ENCODE measurements around the gene LRFN4. TPM values are rescaled to one million over a fixed set of nuclear protein-coding genes. Genes with fewer than 3 reads are reported as not detected.

LRFN4 gene
- total RNA-seq, 1 experiment from 2014 or later, result 70.3 TPM

GRCh38 chr11:66856496-66857233, at the start of gene LRFN4 (continued):
- TF ChIP-seq, protein P1, sequence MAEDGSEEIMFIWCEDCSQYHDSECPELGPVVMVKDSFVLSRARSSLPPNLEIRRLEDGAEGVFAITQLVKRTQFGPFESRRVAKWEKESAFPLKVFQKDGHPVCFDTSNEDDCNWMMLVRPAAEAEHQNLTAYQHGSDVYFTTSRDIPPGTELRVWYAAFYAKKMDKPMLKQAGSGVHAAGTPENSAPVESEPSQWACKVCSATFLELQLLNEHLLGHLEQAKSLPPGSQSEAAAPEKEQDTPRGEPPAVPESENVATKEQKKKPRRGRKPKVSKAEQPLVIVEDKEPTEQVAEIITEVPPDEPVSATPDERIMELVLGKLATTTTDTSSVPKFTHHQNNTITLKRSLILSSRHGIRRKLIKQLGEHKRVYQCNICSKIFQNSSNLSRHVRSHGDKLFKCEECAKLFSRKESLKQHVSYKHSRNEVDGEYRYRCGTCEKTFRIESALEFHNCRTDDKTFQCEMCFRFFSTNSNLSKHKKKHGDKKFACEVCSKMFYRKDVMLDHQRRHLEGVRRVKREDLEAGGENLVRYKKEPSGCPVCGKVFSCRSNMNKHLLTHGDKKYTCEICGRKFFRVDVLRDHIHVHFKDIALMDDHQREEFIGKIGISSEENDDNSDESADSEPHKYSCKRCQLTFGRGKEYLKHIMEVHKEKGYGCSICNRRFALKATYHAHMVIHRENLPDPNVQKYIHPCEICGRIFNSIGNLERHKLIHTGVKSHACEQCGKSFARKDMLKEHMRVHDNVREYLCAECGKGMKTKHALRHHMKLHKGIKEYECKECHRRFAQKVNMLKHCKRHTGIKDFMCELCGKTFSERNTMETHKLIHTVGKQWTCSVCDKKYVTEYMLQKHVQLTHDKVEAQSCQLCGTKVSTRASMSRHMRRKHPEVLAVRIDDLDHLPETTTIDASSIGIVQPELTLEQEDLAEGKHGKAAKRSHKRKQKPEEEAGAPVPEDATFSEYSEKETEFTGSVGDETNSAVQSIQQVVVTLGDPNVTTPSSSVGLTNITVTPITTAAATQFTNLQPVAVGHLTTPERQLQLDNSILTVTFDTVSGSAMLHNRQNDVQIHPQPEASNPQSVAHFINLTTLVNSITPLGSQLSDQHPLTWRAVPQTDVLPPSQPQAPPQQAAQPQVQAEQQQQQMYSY (CRISPR knock-in tag; IDR thresholded peaks at IDR 0.05), result no peak
- TF ChIP-seq GTF2I (CRISPR knock-in tag; conservative IDR thresholded peaks at IDR 0.05) (no peak), NR1H2 (CRISPR knock-in tag; IDR thresholded peaks at IDR 0.05) (no peak), OVOL2 (CRISPR knock-in tag; IDR thresholded peaks at IDR 0.05; ENCODE audit: borderline replicate concordance) (no peak), FOXK1 (CRISPR knock-in tag; IDR thresholded peaks at IDR 0.05) (no peak), TCF7 (CRISPR knock-in tag; IDR thresholded peaks at IDR 0.05; ENCODE audit: low read depth) (no peak), SMAD3 (CRISPR knock-in tag; IDR thresholded peaks at IDR 0.05; ENCODE audit: borderline replicate concordance) (no peak), ZNF425 (CRISPR knock-in tag; conservative IDR thresholded peaks at IDR 0.05) (no peak)
- TF ChIP-seq, protein P2, sequence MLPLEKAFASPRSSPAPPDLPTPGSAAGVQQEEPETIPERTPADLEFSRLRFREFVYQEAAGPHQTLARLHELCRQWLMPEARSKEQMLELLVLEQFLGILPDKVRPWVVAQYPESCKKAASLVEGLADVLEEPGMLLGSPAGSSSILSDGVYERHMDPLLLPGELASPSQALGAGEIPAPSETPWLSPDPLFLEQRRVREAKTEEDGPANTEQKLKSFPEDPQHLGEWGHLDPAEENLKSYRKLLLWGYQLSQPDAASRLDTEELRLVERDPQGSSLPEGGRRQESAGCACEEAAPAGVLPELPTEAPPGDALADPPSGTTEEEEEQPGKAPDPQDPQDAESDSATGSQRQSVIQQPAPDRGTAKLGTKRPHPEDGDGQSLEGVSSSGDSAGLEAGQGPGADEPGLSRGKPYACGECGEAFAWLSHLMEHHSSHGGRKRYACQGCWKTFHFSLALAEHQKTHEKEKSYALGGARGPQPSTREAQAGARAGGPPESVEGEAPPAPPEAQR (CRISPR knock-in tag; IDR thresholded peaks at IDR 0.05), result no peak

DNA sequence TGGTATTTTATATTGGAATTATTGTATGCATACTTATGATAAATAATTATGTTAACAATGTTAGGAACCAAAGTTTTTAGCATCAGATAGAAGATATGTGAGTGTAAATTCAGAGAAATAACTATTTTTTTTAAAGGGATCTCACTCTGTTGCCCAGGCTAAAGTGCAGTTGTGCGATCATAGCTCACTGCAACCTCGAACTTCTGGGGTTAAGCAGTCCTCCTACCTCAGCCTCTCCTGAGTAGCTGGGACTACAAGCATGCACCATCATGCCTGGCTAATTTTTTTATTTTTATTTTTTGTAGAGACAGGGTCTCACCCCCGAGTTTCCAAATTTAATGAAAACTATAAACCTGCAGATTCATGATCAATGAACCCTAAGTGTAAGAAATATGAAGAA, 47.3 kb upstream of the LRFN4 start:
- Mint-ChIP-seq H3K9me3 (peaks cover 10% of the 10 kb centered on the region), H3K27ac (no peak overlapping the region), H3K4me3 (no peak overlapping the region), H3K27me3 (ENCODE audit: low read depth) (no peaks in the 10 kb centered on the region), H3K4me1 (peaks cover 29% of the 10 kb centered on the region), H3K36me3 (peaks cover 13% of the 10 kb centered on the region)
- DNase-seq (ENCODE audit: low spot score), result no peak
- ChIA-PET CTCF (interaction anchor here (0.5 kb wide), 1 partner anchor 733 kb away, joined by 3 read pairs; no protein-coding TSS in a partner anchor), POLR2A (no interaction called here)
- TF ChIP-seq USF1 (CRISPR knock-in tag; IDR thresholded peaks at IDR 0.05) (no peak), ZNF121 (CRISPR knock-in tag; IDR thresholded peaks at IDR 0.05) (peak; percentile 67; the same call in 1 of the 2 replicates)
- no peak for ATAC-seq

DNA sequence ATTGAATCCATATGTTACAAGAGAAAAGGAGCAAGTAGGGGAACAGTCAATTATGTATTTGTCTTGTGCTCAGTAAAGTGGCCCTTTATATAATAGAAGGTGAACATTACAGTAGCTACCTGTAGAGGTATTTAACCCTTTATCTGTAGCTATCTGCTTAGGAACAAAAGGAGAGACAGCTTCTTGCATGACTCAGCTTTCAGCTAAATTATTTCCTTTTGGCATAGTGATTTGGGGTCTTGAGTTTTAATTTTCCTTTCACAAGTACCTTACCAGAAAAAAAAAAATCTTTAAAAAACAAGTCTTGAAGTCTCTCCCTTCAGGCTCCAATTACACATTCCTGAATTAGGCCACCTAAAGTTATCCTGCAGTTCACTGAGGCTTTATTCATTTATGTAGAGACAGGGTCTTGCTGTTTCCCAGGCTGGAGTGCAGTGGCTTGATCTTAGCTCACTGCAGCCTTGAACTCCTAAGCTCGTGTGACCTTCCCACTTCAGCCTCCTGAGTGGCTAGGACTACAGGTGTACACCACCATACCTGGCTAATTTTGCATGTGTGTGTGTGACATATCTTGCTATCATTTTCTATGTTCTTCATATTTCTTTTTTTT, 46.2 kb upstream of the LRFN4 start:
- no peaks in the 10 kb centered on the region for H3K27me3 Mint-ChIP-seq (ENCODE audit: low read depth)
- H3K4me1 Mint-ChIP-seq, result peaks cover 29% of the 10 kb centered on the region
- H3K4me3 Mint-ChIP-seq, result no peak overlapping the region
- peak; percentile 73 for ATAC-seq
- H3K27ac Mint-ChIP-seq, result peak overlapping the region; percentile 55
- TF ChIP-seq NR2C2 (CRISPR knock-in tag; IDR thresholded peaks at IDR 0.05), result no peak
- TF ChIP-seq, protein P3, sequence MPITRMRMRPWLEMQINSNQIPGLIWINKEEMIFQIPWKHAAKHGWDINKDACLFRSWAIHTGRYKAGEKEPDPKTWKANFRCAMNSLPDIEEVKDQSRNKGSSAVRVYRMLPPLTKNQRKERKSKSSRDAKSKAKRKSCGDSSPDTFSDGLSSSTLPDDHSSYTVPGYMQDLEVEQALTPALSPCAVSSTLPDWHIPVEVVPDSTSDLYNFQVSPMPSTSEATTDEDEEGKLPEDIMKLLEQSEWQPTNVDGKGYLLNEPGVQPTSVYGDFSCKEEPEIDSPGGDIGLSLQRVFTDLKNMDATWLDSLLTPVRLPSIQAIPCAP (CRISPR knock-in tag; IDR thresholded peaks at IDR 0.05), result no peak
- no peak for TF ChIP-seq MAX (CRISPR knock-in tag; IDR thresholded peaks at IDR 0.05)
- ChIA-PET CTCF (interaction anchor here (0.7 to 1.6 kb wide), 3 partner anchors 72 to 372 kb away, joined by 3 to 5 read pairs (median 3); partner anchors contain the start of gene MRPL11), POLR2A (no interaction called here)
- no peak for DNase-seq (ENCODE audit: low spot score)
- H3K36me3 Mint-ChIP-seq, result peaks cover 13% of the 10 kb centered on the region
- H3K9me3 Mint-ChIP-seq, result peaks cover 10% of the 10 kb centered on the region

All from WTC11 (cell line).